Measurements from ENCODE around the gene SMYD1. TPM values are rescaled to one million over a fixed set of nuclear protein-coding genes. Genes with fewer than 3 reads are reported as not detected.

SMYD1 gene
- total RNA-seq, 1 experiment from 2014 or later = not detected

- no peaks in the 10 kb centered on the region for H3K27me3 ChIP-seq
- no peaks in the 10 kb centered on the region for H3K36me3 ChIP-seq
- no peak for DNase-seq
- H3K4me3 ChIP-seq = no peak overlapping the region
- H3K9me3 ChIP-seq = 0 out of 2 replicates have a peak, but pooled peaks cover 3% of the 10 kb centered on the region
These were observed 7.2 kb downstream of the SMYD1 start for GRCh38 chr2:88074854-88075292.

GRCh38 chr2:88077080-88077479 lies 9.5 kb downstream of the SMYD1 start:
- no peaks in the 10 kb centered on the region for H3K27me3 ChIP-seq
- H3K4me3 ChIP-seq = no peak overlapping the region
- 0 out of 2 replicates have a peak, but pooled peaks cover 3% of the 10 kb centered on the region for H3K9me3 ChIP-seq
- DNase-seq = no peak
- no peaks in the 10 kb centered on the region for H3K36me3 ChIP-seq

GRCh38 chr2:88078643-88079172 lies 11.1 kb downstream of the SMYD1 start:
- H3K9me3 ChIP-seq = 0 out of 2 replicates have a peak, but pooled peaks cover 3% of the 10 kb centered on the region
- no peak overlapping the region for H3K4me3 ChIP-seq
- DNase-seq = no peak
- H3K36me3 ChIP-seq = no peaks in the 10 kb centered on the region
- no peaks in the 10 kb centered on the region for H3K27me3 ChIP-seq

DNA sequence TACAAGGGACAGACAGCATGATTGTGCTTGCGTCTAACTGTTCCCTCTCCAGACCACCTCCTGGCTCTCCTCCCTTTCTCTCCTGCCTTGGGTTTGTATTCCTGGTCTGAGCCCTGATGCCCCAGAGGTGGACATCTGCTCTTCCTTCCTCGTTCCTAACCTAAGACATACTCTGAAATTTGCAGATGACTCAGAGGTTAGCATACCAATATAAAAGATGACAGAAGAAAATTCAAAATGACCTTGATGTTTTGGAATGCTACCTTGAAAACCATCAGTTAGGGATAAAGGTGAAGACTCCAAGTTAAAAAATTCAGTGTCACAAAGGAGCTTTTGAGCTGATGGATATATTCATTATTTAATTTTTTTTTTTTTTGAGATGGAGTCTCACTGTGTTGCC lies 12.9 kb downstream of the SMYD1 start:
- no peaks in the 10 kb centered on the region for H3K27me3 ChIP-seq
- no peak overlapping the region for H3K4me3 ChIP-seq
- DNase-seq = no peak
- no peaks in the 10 kb centered on the region for H3K36me3 ChIP-seq
- no peaks in the 10 kb centered on the region for H3K9me3 ChIP-seq

DNA sequence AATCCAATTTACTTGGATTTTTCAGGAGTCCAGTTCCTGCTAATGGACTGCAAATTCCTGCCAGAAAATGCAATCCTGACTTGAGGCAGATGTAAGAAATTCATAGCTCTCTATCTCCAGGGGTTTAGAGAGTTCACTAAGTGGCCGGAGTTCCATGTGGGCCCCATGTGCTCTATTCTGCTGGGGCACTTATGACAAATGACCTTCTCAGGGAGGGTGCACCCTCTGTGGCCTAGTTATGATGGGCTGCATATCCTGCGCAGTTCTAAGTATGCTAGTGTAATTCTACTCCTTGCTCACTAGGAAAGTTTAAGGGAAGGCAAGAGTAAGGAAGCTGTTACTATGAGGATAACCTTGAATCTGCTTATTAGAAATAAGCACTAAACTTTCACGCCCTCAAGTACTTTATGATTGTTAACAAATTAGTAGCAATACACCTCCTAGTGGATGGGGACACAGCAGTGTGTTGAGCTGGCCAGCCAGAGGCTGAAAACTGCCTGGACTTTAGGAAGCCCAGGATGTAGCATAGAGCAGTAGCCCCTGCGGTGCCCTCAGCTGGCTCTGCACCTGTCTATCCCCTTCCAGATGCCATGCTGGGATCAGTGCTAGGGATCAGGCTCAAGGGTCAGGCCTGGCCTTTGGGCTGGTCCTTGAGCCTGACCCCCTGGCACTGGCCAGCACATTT lies 14.4 kb downstream of the SMYD1 start:
- H3K36me3 ChIP-seq = no peaks in the 10 kb centered on the region
- no peaks in the 10 kb centered on the region for H3K27me3 ChIP-seq
- no peak overlapping the region for H3K4me3 ChIP-seq
- no peak for DNase-seq
- no peaks in the 10 kb centered on the region for H3K9me3 ChIP-seq

GRCh38 chr2:88082781-88083180 lies 15.2 kb downstream of the SMYD1 start:
- Histone ChIP-seq H3K36me3 (no peaks in the 10 kb centered on the region), H3K27me3 (no peaks in the 10 kb centered on the region), H3K4me3 (no peak overlapping the region), H3K9me3 (no peaks in the 10 kb centered on the region)
- no peak for DNase-seq

- Histone ChIP-seq H3K27me3 (no peaks in the 10 kb centered on the region), H3K4me3 (no peak overlapping the region), H3K9me3 (no peaks in the 10 kb centered on the region), H3K36me3 (no peaks in the 10 kb centered on the region)
- DNase-seq = no peak
These were observed 17.5 kb downstream of the SMYD1 start for GRCh38 chr2:88085099-88085498.

DNA sequence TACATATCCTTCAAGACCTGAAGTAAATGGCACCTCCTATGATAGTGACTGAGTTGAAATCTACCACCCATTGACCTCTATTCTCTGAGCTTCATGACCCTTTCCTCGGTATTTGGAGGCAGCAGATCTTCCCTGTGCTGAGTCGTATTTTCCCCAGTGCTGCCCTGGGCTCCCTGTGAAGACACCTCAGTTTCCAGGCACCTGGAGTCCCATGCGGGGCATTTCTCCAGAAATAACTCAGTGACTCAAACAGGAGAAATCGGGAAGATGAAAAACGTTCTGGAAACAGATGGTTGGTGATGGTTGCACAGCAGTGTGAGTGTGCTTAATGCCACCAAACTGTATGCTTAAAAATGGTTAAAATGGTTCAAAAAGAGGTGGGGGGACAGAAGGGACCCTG lies 18.0 kb downstream of the SMYD1 start:
- Histone ChIP-seq H3K4me3 (no peak overlapping the region), H3K36me3 (no peaks in the 10 kb centered on the region), H3K9me3 (no peaks in the 10 kb centered on the region), H3K27me3 (no peaks in the 10 kb centered on the region)
- no peak for DNase-seq

DNA sequence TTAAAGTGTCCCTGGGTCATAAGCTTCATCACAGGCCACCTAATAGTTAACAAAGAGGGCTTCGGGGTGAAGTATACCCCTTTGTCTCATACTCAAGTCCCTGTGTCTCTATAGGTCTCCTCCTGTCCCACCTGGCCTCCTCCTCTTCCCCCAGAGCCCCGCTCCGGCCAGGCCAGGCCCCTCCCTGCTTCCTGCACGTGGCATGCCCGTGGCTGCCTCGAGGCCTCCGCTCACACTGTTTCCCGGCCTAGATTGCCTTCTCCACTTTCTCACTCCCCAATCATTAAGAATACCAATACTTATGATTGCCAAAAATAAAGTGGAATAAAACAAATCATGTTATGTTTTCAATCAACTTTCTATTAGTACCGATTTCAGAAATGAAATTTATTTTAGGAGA lies 18.8 kb downstream of the SMYD1 start:
- Histone ChIP-seq H3K4me3 (no peak overlapping the region), H3K27me3 (no peaks in the 10 kb centered on the region)

GRCh38 chr2:88087073-88087472 lies 19.4 kb downstream of the SMYD1 start:
- no peaks in the 10 kb centered on the region for H3K9me3 ChIP-seq
- DNase-seq = no peak
- H3K36me3 ChIP-seq = no peaks in the 10 kb centered on the region
- no peaks in the 10 kb centered on the region for H3K27me3 ChIP-seq
- H3K4me3 ChIP-seq = no peak overlapping the region

More for the DNA sequence above, 18.8 kb downstream of the SMYD1 start:
- DNase-seq = no peak
- Histone ChIP-seq H3K36me3 (no peaks in the 10 kb centered on the region), H3K9me3 (no peaks in the 10 kb centered on the region)

DNA sequence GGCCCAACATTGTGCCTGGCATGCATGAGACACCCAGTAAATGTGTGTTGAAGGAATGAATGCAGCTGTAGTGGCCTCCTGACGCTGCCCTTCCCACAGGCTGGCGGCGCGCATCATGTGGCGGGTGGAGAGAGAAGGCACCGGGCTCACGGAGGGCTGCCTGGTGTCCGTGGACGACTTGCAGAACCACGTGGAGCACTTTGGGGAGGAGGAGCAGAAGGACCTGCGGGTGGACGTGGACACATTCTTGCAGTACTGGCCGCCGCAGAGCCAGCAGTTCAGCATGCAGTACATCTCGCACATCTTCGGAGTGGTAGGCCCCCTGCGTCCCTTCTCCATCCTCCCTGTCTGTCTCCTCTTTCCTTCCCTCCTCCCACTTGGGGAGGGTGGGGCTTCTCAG lies 20.1 kb downstream of the SMYD1 start:
- no peak overlapping the region for H3K4me3 ChIP-seq
- H3K36me3 ChIP-seq = no peaks in the 10 kb centered on the region
- H3K27me3 ChIP-seq = no peaks in the 10 kb centered on the region
- DNase-seq = no peak
- H3K9me3 ChIP-seq = no peaks in the 10 kb centered on the region

DNA sequence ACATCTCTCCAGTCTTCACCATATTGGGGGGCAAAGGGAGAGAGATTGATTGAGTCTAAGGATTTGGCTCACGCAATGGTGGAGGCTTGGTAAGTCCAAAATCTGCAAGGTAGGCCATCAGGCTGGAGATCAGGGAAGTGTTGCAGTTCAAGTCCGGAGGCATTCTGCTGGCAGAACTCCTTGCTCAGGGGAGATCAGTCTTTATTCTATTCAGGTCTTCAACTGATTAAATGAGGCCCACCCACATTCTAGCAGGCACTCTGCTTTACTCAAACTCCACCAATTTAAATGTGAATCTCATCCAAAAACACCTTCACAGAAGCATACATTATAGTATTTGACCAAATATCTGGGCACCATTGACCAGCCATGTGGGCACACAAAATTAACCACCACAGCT lies 21.4 kb downstream of the SMYD1 start:
- Histone ChIP-seq H3K9me3 (no peaks in the 10 kb centered on the region), H3K36me3 (no peaks in the 10 kb centered on the region), H3K4me3 (no peak overlapping the region), H3K27me3 (no peaks in the 10 kb centered on the region)
- no peak for DNase-seq

GRCh38 chr2:88090446-88091283 lies 23.0 kb downstream of the SMYD1 start:
- DNase-seq = no peak
- no peaks in the 10 kb centered on the region for H3K9me3 ChIP-seq
- no peak overlapping the region for H3K4me3 ChIP-seq
- no peaks in the 10 kb centered on the region for H3K27me3 ChIP-seq
- H3K36me3 ChIP-seq = no peaks in the 10 kb centered on the region

GRCh38 chr2:88091943-88092342 lies 24.3 kb downstream of the SMYD1 start:
- DNase-seq = no peak
- Histone ChIP-seq H3K27me3 (no peaks in the 10 kb centered on the region), H3K4me3 (no peak overlapping the region), H3K36me3 (no peaks in the 10 kb centered on the region), H3K9me3 (no peaks in the 10 kb centered on the region)

DNA sequence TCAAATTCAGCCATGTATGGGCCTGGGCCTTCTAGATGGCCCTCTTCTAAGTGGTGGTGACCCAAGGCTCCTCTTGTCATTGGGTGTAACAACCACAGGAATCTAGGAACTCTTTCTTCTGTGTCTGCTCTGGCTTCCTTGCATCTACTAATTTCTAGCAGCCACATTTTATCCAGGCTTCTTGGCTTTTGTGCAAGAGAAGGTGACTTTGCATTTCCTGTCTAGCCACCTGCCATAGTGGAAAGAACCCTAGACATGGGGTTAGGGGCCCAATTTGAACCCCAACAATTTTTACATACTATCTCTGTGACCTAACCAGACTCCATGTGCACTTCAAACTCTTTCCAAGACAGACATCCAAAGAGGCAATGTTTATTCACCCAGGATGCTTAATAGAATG lies 25.1 kb downstream of the SMYD1 start:
- H3K36me3 ChIP-seq = no peaks in the 10 kb centered on the region
- H3K27me3 ChIP-seq = no peaks in the 10 kb centered on the region
- H3K4me3 ChIP-seq = no peak overlapping the region
- no peaks in the 10 kb centered on the region for H3K9me3 ChIP-seq
- DNase-seq = no peak

DNA sequence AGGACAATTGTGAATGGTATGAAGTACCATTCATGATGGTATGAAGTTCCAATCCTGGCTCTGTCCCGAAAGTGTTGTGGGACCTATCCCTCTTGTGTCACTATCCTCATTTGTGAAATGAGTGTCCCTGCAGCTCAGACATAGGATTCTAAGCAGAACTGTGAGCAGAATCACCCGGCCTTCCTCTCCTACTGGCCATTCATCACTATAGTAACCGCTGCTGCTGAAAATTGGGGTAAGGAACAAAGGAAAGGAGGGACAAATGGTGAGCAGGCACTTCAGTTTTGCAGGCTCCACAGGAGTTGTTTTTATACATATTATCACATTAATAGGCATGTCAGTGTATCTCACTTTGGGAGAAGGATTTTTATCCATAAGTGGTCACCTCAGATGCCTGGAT lies 27.4 kb downstream of the SMYD1 start:
- no peaks in the 10 kb centered on the region for H3K27me3 ChIP-seq
- H3K4me3 ChIP-seq = no peak overlapping the region
- no peak for DNase-seq
- H3K36me3 ChIP-seq = no peaks in the 10 kb centered on the region
- no peaks in the 10 kb centered on the region for H3K9me3 ChIP-seq

DNA sequence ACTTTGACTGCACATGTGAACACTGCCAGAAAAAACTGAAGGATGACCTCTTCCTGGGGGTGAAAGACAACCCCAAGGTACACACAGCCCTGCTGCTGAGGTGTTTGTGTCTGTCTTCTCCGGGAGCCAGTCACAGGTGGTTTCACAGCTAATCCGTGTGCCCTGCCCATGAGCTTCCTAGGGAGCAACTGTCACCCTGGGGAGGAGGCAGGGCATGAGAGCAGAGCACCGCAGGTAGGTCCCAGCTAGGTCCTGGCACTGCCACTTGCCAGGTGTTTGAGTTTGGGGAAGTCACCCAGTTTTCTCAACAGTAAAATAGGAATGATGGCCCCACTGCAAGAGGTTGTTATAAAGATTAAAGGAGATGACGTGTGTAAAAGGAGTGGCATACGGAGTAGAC lies 29.1 kb downstream of the SMYD1 start:
- no peaks in the 10 kb centered on the region for H3K36me3 ChIP-seq
- no peak overlapping the region for H3K4me3 ChIP-seq
- H3K9me3 ChIP-seq = no peaks in the 10 kb centered on the region
- H3K27me3 ChIP-seq = no peaks in the 10 kb centered on the region
- DNase-seq = no peak

DNA sequence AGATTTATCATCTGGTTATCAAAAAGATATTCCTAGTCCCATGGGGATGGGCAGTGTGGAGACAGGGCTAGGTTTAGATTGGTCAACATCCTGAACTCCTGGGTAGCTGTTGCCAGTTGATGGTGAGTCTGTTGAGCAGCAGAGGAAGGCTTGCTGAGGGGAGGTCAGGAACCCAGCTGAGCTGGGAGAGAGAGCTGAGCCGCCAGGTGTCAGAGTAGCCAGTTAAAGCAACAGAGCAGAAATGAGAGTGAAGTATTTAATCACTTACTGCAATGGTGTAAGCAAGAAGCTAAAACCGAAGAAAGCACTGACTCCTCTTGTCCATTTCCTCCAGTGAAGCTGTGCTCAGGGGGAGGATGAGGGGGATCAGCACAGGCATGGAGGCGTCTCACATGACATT lies 29.6 kb downstream of the SMYD1 start:
- DNase-seq = no peak
- no peaks in the 10 kb centered on the region for H3K36me3 ChIP-seq
- no peaks in the 10 kb centered on the region for H3K27me3 ChIP-seq
- no peaks in the 10 kb centered on the region for H3K9me3 ChIP-seq
- no peak overlapping the region for H3K4me3 ChIP-seq
